Nephron progenitor cell (in vitro differentiated cells): Measurements from ENCODE around the gene PAPPA2.

Source experiments
- DNase-seq: peaks from one replicate; pipeline ENCODE4 v3.0.0; 2021
- H3K27ac Mint-ChIP-seq: 2 replicates; pipeline ENCODE4 v1.8.0; 2021; ENCODE audit warnings: mild to moderate bottlenecking, moderate library complexity, mixed read lengths
- H3K27me3 Mint-ChIP-seq: 2 replicates; pipeline ENCODE4 v1.8.0; 2021; ENCODE audit warnings: mild to moderate bottlenecking, low read depth, mixed read lengths; ENCODE audit not compliant: poor library complexity
- H3K36me3 Mint-ChIP-seq: 2 replicates; pipeline ENCODE4 v1.8.0; 2021; ENCODE audit warnings: low read depth, mixed read lengths
- H3K4me1 Mint-ChIP-seq: 2 replicates; pipeline ENCODE4 v1.8.0; 2021; ENCODE audit warnings: mixed read lengths
- H3K4me3 Mint-ChIP-seq: 2 replicates; pipeline ENCODE4 v1.8.0; 2021; ENCODE audit warnings: mild to moderate bottlenecking, moderate library complexity, mixed read lengths
- H3K9me3 Mint-ChIP-seq: 2 replicates; pipeline ENCODE4 v1.8.0; 2021; ENCODE audit warnings: mild to moderate bottlenecking, moderate library complexity, mixed read lengths
- TF ChIP-seq, protein P1 (sequence below): fragments of 200-600 bp; sonication (generic); IDR thresholded peaks from 2 replicates; pipeline ENCODE4 v1.5.0; 2021; ENCODE audit warnings: antibody characterized with exemption

The PAPPA2 gene

DNA sequence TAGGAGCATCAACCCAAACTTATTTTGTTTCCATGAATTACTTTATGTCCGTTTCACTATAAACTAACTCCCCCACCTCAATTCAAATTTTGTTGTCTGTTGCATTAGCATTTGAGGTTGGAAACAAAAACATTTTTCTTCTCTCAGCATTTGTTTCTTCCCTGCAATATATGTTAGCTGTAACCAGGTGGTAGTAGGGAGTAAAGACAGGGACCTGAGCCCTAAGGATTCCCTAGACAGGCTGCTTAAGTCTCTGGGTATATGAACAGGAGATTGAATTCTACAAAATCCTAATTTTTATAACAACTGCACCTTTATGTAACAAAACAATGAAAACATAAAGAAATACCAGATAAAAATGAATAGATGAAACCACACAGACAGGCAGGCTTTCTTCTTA lies 242.6 kb downstream of the PAPPA2 start:
- no peak for DNase-seq
- Mint-ChIP-seq H3K27me3 (peaks cover 10% of the 10 kb centered on the region), H3K4me1 (peaks cover 27% of the 10 kb centered on the region)

DNA sequence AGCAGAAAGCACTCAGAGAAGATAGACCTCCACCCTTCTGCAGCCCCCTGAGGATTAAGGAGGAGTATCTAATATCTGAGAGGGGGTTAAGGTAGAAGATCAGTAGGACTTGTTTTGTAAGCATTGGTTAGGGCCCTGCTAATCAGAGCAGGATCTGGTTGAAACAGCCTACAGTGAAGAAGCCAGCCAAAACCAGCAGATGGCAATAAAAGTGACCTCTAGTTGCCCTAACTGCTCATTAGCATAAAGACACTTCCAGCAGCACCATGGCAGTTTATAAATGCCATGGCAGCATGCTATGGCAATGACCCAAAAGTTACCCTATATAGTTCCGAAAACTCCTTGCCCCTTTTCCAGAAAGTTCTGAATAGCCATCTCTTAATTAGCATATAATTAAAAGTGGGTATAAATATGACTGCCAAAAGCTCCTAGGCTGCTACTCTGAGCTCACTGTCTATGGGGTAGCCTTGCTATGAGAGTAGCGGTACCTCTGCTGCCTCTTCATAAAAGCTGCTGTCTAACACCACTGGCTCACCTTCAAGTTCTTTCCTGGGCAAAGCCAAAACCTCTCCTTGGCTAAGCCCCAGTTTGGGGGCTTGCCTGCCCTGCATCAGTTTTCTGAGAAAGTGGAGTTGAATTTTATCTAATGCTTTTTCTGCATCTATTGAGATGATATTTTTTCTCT lies 254.2 kb downstream of the PAPPA2 start:
- H3K9me3 Mint-ChIP-seq: no peaks in the 10 kb centered on the region
- H3K36me3 Mint-ChIP-seq: no peaks in the 10 kb centered on the region
- no peak overlapping the region for H3K4me3 Mint-ChIP-seq
- H3K27ac Mint-ChIP-seq: peak overlapping the region; percentile 62
- TF ChIP-seq, protein P1, sequence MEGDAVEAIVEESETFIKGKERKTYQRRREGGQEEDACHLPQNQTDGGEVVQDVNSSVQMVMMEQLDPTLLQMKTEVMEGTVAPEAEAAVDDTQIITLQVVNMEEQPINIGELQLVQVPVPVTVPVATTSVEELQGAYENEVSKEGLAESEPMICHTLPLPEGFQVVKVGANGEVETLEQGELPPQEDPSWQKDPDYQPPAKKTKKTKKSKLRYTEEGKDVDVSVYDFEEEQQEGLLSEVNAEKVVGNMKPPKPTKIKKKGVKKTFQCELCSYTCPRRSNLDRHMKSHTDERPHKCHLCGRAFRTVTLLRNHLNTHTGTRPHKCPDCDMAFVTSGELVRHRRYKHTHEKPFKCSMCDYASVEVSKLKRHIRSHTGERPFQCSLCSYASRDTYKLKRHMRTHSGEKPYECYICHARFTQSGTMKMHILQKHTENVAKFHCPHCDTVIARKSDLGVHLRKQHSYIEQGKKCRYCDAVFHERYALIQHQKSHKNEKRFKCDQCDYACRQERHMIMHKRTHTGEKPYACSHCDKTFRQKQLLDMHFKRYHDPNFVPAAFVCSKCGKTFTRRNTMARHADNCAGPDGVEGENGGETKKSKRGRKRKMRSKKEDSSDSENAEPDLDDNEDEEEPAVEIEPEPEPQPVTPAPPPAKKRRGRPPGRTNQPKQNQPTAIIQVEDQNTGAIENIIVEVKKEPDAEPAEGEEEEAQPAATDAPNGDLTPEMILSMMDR: no peak
- DNase-seq: no peak
- peaks cover 9% of the 10 kb centered on the region for H3K4me1 Mint-ChIP-seq
- H3K27me3 Mint-ChIP-seq: peaks cover 5% of the 10 kb centered on the region

More for the DNA sequence above, 242.6 kb downstream of the PAPPA2 start:
- TF ChIP-seq, protein P1: no peak
- Mint-ChIP-seq H3K4me3 (no peak overlapping the region), H3K27ac (no peak overlapping the region), H3K36me3 (no peaks in the 10 kb centered on the region), H3K9me3 (no peaks in the 10 kb centered on the region)

DNA sequence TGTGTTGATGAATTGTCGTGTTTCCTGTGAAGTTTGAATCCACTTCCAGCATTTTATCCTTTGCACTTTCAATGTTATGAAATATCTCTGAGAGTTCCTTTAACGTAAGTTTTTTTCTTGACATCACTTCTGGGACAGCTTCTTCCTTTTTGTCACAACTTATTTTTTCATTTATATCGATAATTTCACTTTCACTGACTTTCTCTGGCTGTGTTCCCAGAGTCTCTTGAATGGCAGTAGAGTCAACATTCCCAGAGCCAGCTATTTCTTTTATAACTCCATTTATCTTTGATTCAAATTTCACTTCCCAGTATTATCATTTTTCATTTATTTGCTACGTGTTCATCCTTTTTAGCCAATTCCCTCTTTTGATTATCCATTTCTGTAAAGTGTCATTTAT lies 256.5 kb downstream of the PAPPA2 start:
- H3K27me3 Mint-ChIP-seq: peaks cover 5% of the 10 kb centered on the region
- no peak overlapping the region for H3K27ac Mint-ChIP-seq
- TF ChIP-seq, protein P1: no peak
- DNase-seq: no peak
- H3K36me3 Mint-ChIP-seq: no peaks in the 10 kb centered on the region
- no peak overlapping the region for H3K4me3 Mint-ChIP-seq
- peaks cover 9% of the 10 kb centered on the region for H3K4me1 Mint-ChIP-seq
- H3K9me3 Mint-ChIP-seq: no peaks in the 10 kb centered on the region

DNA sequence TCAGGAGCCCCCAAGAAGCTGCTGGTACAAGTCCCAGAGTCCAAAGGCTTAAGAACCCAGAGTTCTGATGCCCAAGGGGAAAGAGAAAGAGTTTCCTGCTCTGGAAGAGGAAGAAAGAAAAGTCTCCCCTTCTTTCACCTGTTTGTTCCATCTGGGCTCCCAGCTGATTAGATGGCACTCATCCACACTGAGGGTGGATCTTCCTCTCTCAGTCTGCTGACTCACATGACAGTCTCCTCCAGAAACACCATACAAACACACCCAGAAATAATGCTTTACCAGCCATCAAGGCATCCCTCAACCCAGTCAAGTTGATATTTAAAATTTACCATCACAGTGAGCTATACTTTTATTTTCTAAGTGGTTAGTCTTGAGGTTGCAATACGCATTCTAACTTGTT lies 257.9 kb downstream of the PAPPA2 start:
- H3K36me3 Mint-ChIP-seq: no peaks in the 10 kb centered on the region
- no peak overlapping the region for H3K27ac Mint-ChIP-seq
- H3K4me1 Mint-ChIP-seq: peaks cover 9% of the 10 kb centered on the region
- H3K27me3 Mint-ChIP-seq: peaks cover 5% of the 10 kb centered on the region
- no peak for DNase-seq
- H3K4me3 Mint-ChIP-seq: no peak overlapping the region
- no peaks in the 10 kb centered on the region for H3K9me3 Mint-ChIP-seq
- TF ChIP-seq, protein P1: no peak

DNA sequence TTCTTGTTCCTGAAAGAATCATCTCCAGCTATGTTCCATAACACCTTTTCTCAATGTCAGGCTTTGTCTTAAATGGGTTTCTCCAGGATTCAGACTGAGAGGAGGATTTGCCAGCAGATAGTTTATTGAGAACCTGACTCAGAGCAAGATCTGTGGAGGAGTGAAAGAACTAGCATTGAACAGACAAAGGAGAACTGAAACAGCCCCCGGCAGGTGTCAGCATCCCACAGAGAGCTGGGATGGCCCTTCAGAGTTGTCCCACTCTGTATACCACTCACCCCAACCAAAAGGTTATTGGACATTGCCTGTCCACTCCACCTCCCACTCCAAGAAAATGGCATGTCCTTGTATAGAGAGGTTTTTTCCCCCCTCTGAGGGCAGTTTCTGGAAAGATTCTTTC lies 270.7 kb downstream of the PAPPA2 start:
- Mint-ChIP-seq H3K36me3 (no peaks in the 10 kb centered on the region), H3K27ac (no peak overlapping the region), H3K9me3 (no peaks in the 10 kb centered on the region), H3K27me3 (peaks cover 8% of the 10 kb centered on the region), H3K4me1 (no peaks in the 10 kb centered on the region), H3K4me3 (no peak overlapping the region)
- no peak for DNase-seq
- TF ChIP-seq, protein P1: no peak

DNA sequence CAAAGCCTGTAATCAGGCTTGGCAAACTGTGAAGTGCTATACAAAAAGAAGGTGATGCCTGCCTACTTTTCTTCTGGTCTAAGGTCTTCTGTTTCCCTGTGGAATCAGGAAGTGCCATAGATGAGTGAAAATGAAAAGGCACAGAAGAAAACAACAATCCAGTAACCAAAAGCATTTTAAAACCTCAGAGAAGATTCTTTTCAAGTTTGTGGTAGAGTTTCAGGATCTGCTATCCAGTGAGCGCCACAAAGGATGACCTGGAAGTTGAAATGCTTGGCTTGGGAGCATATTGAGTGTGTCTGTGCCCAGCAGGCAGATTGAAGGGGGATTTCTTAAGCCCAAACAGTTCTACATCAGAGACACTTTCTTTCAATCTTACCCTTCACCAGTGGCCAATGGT lies 272.2 kb downstream of the PAPPA2 start:
- H3K27me3 Mint-ChIP-seq: peaks cover 8% of the 10 kb centered on the region
- H3K36me3 Mint-ChIP-seq: no peaks in the 10 kb centered on the region
- H3K4me1 Mint-ChIP-seq: no peaks in the 10 kb centered on the region
- TF ChIP-seq, protein P1: no peak
- no peaks in the 10 kb centered on the region for H3K9me3 Mint-ChIP-seq
- no peak overlapping the region for H3K4me3 Mint-ChIP-seq
- no peak overlapping the region for H3K27ac Mint-ChIP-seq
- DNase-seq: no peak
